Measurements from ENCODE around the gene TMEM39A.

GRCh38 chr3:119420196-119420595 is 43.2 kb downstream of the TMEM39A start:
- TF ChIP-seq, protein P1, sequence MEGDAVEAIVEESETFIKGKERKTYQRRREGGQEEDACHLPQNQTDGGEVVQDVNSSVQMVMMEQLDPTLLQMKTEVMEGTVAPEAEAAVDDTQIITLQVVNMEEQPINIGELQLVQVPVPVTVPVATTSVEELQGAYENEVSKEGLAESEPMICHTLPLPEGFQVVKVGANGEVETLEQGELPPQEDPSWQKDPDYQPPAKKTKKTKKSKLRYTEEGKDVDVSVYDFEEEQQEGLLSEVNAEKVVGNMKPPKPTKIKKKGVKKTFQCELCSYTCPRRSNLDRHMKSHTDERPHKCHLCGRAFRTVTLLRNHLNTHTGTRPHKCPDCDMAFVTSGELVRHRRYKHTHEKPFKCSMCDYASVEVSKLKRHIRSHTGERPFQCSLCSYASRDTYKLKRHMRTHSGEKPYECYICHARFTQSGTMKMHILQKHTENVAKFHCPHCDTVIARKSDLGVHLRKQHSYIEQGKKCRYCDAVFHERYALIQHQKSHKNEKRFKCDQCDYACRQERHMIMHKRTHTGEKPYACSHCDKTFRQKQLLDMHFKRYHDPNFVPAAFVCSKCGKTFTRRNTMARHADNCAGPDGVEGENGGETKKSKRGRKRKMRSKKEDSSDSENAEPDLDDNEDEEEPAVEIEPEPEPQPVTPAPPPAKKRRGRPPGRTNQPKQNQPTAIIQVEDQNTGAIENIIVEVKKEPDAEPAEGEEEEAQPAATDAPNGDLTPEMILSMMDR (IDR thresholded peaks at IDR 0.05), result no peak
- TF ChIP-seq POLR2A (IDR thresholded peaks at IDR 0.05), result no peak

Measured in Peyer's patch (tissue), 4 donors.